Tibial artery (tissue), 4 donors: Measurements from ENCODE around the gene KRT33B.

Experiments
- DNase-seq, 2 donors: peaks; one replicate each; pipeline ENCODE4 v3.0.0-alpha.2; 2019
- H3K27ac ChIP-seq, 2 donors: fragments of 200-600 bp; sonication (generic) in 1 of 2; 1 replicate in 1 of 2; 2 replicates in 1 of 2; pipeline ENCODE4 v1.5.1; 2018 to 2019; ENCODE audit warnings: mild to moderate bottlenecking in 1 of 2
- H3K27me3 ChIP-seq, 2 donors: fragments of 200-600 bp; sonication (generic) in 1 of 2; one replicate each; pipeline versions ENCODE4 v1.5.1 to v1.6.0; 2016 to 2019
- H3K36me3 ChIP-seq, 3 donors: fragments of 200-600 bp; sonication (generic) in 2 of 3; one replicate each; pipeline ENCODE4 v1.5.1; 2016 to 2019; ENCODE audit warnings: mild to moderate bottlenecking in 2 of 3
- H3K4me1 ChIP-seq, 4 donors: fragments of 200-600 bp; sonication (generic) in 2 of 4; 1 replicate in 3 of 4; 2 replicates in 1 of 4; pipeline ENCODE4 v1.5.1; 2016 to 2019
- H3K4me3 ChIP-seq, 2 donors: fragments of 200-600 bp; sonication (generic) in 1 of 2; 1 replicate in 1 of 2; 2 replicates in 1 of 2; pipeline ENCODE4 v1.5.1; 2018 to 2019; ENCODE audit warnings: mild to moderate bottlenecking in 2 of 2
- H3K9me3 ChIP-seq, 3 donors: fragments of 200-600 bp; sonication (generic) in 1 of 3; one replicate each; pipeline ENCODE4 v1.5.1; 2016 to 2019
- CTCF ChIP-seq, 2 experiments: fragments of 200-600 bp in 1 of 2; fragments of 450-650 bp in 1 of 2; IDR thresholded peaks; one replicate each; pipeline ENCODE4 v1.5.1; 2017 to 2019; ENCODE audit warnings: antibody characterized with exemption in 2 of 2, mild to moderate bottlenecking in 1 of 2, moderate library complexity in 1 of 2
- intact Hi-C: fragments of 100-400 bp; cut with DNase I; formaldehyde crosslinking; loops from one replicate; pipeline ENCODE4 v1.15.0; 2023; ENCODE audit warnings: low total_unique reads

The KRT33B gene

GRCh38 chr17:41329279-41329948 is 40.2 kb downstream of the KRT33B start:
- Histone ChIP-seq H3K27ac (no peak overlapping the region), H3K27me3 (peaks cover 0 to 16% of the 10 kb centered on the region in 2 donors), H3K4me3 (no peak overlapping the region), H3K9me3 (no peaks in the 10 kb centered on the region), H3K4me1 (no peaks in the 10 kb centered on the region), H3K36me3 (no peaks in the 10 kb centered on the region)
- TF ChIP-seq CTCF (IDR thresholded peaks at IDR 0.05), result peak; percentile 48 to 50
- intact Hi-C loops, result loop anchor here (10.0 kb wide), 1 partner anchor 415 kb away; no protein-coding TSS in a partner anchor
- no peak for DNase-seq

- H3K9me3 ChIP-seq, result no peaks in the 10 kb centered on the region
- no peak overlapping the region for H3K4me3 ChIP-seq
- H3K4me1 ChIP-seq, result no peaks in the 10 kb centered on the region
- no peaks in the 10 kb centered on the region for H3K36me3 ChIP-seq
- no peak overlapping the region for H3K27ac ChIP-seq
- no peak for TF ChIP-seq CTCF (IDR thresholded peaks at IDR 0.05)
- intact Hi-C loops, result loop anchor here (10.0 kb wide), 1 partner anchor 413 kb away; no protein-coding TSS in a partner anchor
- no peak for DNase-seq
- H3K27me3 ChIP-seq, result peaks cover 0 to 13% of the 10 kb centered on the region in 2 donors
Observed at GRCh38 chr17:41328207-41328606, 41.4 kb downstream of the KRT33B start.

- no peaks in the 10 kb centered on the region for H3K4me1 ChIP-seq
- no peaks in the 10 kb centered on the region for H3K36me3 ChIP-seq
- H3K27ac ChIP-seq, result no peak overlapping the region
- intact Hi-C loops, result loop anchor here (10.0 kb wide), 1 partner anchor 413 kb away; no protein-coding TSS in a partner anchor
- no peaks in the 10 kb centered on the region for H3K9me3 ChIP-seq
- DNase-seq, result no peak
- peaks cover 0 to 11% of the 10 kb centered on the region in 2 donors for H3K27me3 ChIP-seq
- no peak for TF ChIP-seq CTCF (IDR thresholded peaks at IDR 0.05)
- H3K4me3 ChIP-seq, result no peak overlapping the region
Observed at GRCh38 chr17:41327411-41328120, 42.0 kb downstream of the KRT33B start.

- H3K4me1 ChIP-seq, result no peaks in the 10 kb centered on the region
- TF ChIP-seq CTCF (IDR thresholded peaks at IDR 0.05), result no peak
- no peaks in the 10 kb centered on the region for H3K9me3 ChIP-seq
- H3K27ac ChIP-seq, result no peak overlapping the region
- no peaks in the 10 kb centered on the region for H3K36me3 ChIP-seq
- intact Hi-C loops, result loop anchor here (10.0 kb wide), 1 partner anchor 412 kb away; no protein-coding TSS in a partner anchor
- no peak overlapping the region for H3K4me3 ChIP-seq
- H3K27me3 ChIP-seq, result peaks cover 0 to 3% of the 10 kb centered on the region in 2 donors
- DNase-seq, result no peak
Observed at GRCh38 chr17:41326173-41327145, 43.2 kb downstream of the KRT33B start.

GRCh38 chr17:41325611-41326010 is 44.0 kb downstream of the KRT33B start:
- intact Hi-C loops, result loop anchor here (10.0 kb wide), 1 partner anchor 411 kb away; no protein-coding TSS in a partner anchor
- H3K36me3 ChIP-seq, result no peaks in the 10 kb centered on the region

More at GRCh38 chr17:41325611-41326010, 44.0 kb downstream of the KRT33B start:
- no peak for DNase-seq
- Histone ChIP-seq H3K9me3 (no peaks in the 10 kb centered on the region), H3K4me3 (no peak overlapping the region), H3K4me1 (no peaks in the 10 kb centered on the region), H3K27ac (no peak overlapping the region), H3K27me3 (no peaks in the 10 kb centered on the region)
- no peak for TF ChIP-seq CTCF (IDR thresholded peaks at IDR 0.05)
